HEK293T (cell line): ENCODE results near the gene TRIM43.

Experiments
- ELF4 ChIP-seq: fragments of 450-650 bp; IDR thresholded peaks from 2 replicates; pipeline ENCODE4 v1.6.1; 2017; ENCODE audit warnings: antibody characterized with exemption
- SP1 ChIP-seq: fragments of 450-650 bp; IDR thresholded peaks from 2 replicates; pipeline ENCODE4 v1.6.1; 2017
- TARDBP ChIP-seq: fragments of 450-650 bp; IDR thresholded peaks from 2 replicates; pipeline ENCODE4 v1.6.1; 2016

DNA sequence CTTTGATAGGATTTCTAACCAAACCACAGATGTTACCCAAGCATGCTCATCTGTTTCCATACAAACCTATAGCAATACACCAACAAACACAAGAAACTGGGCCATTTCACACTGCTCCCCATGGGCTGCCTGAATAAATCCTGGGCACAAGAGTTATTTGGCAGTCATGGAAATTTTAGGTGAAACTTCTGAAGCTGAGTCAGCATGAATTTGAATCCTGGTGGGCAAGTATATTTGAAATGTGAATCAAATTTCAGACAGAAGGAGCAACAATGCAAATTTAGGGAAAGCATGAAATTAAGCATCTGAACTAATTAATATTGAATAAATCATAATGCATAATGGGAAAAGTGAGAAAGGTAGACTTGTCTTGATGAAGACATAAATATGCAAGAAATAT lies 15.9 kb upstream of the TRIM43 start:
- TF ChIP-seq ELF4 = no peak
- no peak for TF ChIP-seq TARDBP
- no peak for TF ChIP-seq SP1
